Measurements from ENCODE around the gene SLF2.

SLF2 gene

GRCh38 chr10:100988166-100988565 lies 75.4 kb downstream of the SLF2 start:
- TF ChIP-seq POLR2AphosphoS5 (IDR thresholded peaks at IDR 0.05; ENCODE audit: low read depth, low read length) (no peak), REST (IDR thresholded peaks at IDR 0.05; ENCODE audit: insufficient read depth in 1 of 2, low read depth in 2 of 2, low read length in 2 of 2) (no peak), FOXP2 (optimal IDR thresholded peaks at IDR 0.05; ENCODE audit: borderline replicate concordance, extremely low read depth, extremely low read length, insufficient read depth) (no peak), SIN3A (IDR thresholded peaks at IDR 0.05; ENCODE audit: borderline replicate concordance, insufficient read depth, low read length) (no peak), TAF1 (IDR thresholded peaks at IDR 0.05; ENCODE audit: borderline replicate concordance, insufficient read depth, low read length) (no peak)

GRCh38 chr10:100989088-100989487 lies 76.3 kb downstream of the SLF2 start:
- TF ChIP-seq REST (IDR thresholded peaks at IDR 0.05; ENCODE audit: insufficient read depth in 1 of 2, low read depth in 2 of 2, low read length in 2 of 2) (no peak), SIN3A (IDR thresholded peaks at IDR 0.05; ENCODE audit: borderline replicate concordance, insufficient read depth, low read length) (no peak), POLR2AphosphoS5 (IDR thresholded peaks at IDR 0.05; ENCODE audit: low read depth, low read length) (no peak), TAF1 (IDR thresholded peaks at IDR 0.05; ENCODE audit: borderline replicate concordance, insufficient read depth, low read length) (no peak), FOXP2 (optimal IDR thresholded peaks at IDR 0.05; ENCODE audit: borderline replicate concordance, extremely low read depth, extremely low read length, insufficient read depth) (no peak)

GRCh38 chr10:100993986-100994708 lies 81.4 kb downstream of the SLF2 start:
- TF ChIP-seq FOXP2 (optimal IDR thresholded peaks at IDR 0.05; ENCODE audit: borderline replicate concordance, extremely low read depth, extremely low read length, insufficient read depth): no peak
- TF ChIP-seq SIN3A (IDR thresholded peaks at IDR 0.05; ENCODE audit: borderline replicate concordance, insufficient read depth, low read length): no peak
- no peak for TF ChIP-seq TAF1 (IDR thresholded peaks at IDR 0.05; ENCODE audit: borderline replicate concordance, insufficient read depth, low read length)
- no peak for TF ChIP-seq REST (IDR thresholded peaks at IDR 0.05; ENCODE audit: insufficient read depth in 1 of 2, low read depth in 2 of 2, low read length in 2 of 2)
- TF ChIP-seq POLR2AphosphoS5 (IDR thresholded peaks at IDR 0.05; ENCODE audit: low read depth, low read length): no peak; the same call in 1 of the 2 replicates

GRCh38 chr10:100995181-100995580 lies 82.4 kb downstream of the SLF2 start:
- TF ChIP-seq SIN3A (IDR thresholded peaks at IDR 0.05; ENCODE audit: borderline replicate concordance, insufficient read depth, low read length) (no peak), FOXP2 (optimal IDR thresholded peaks at IDR 0.05; ENCODE audit: borderline replicate concordance, extremely low read depth, extremely low read length, insufficient read depth) (no peak), POLR2AphosphoS5 (IDR thresholded peaks at IDR 0.05; ENCODE audit: low read depth, low read length) (no peak), TAF1 (IDR thresholded peaks at IDR 0.05; ENCODE audit: borderline replicate concordance, insufficient read depth, low read length) (no peak), REST (IDR thresholded peaks at IDR 0.05; ENCODE audit: insufficient read depth in 1 of 2, low read depth in 2 of 2, low read length in 2 of 2) (no peak)
